SK-N-MC (cell line): ENCODE data around the gene SLC43A2.

Experiments
- FOXP2 ChIP-seq: optimal IDR thresholded peaks from 2 replicates; pipeline ENCODE3; 2011; ENCODE audit warnings: mild to moderate bottlenecking, moderate library complexity; ENCODE audit not compliant: insufficient read depth; ENCODE audit errors: extremely low read length, control extremely low read depth
- POLR2AphosphoS5 ChIP-seq: IDR thresholded peaks from 2 replicates; pipeline ENCODE4 v1.6.1; 2012; ENCODE audit warnings: mild to moderate bottlenecking, low read depth, low read length, borderline replicate concordance

DNA sequence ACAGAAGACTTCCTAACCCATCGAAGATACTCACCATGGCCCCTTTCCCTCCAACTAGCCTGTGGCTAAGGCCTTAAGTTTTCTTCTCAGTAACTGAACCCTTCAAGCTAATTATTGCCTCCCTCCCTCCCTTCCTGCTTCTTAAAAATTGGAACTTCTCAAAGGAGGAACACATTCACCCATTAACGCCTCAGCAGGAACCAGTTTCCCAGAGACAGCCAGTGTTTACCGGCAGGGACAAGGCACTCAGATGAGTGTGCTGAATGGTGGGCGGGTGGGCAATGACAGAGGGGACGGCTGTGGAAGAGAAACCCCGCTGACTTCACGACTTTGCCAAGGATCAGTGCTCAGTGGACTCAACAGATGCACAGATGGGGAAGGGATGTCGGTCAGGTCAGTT is 86.3 kb downstream of the SLC43A2 start:
- no peak for TF ChIP-seq FOXP2
- no peak for TF ChIP-seq POLR2AphosphoS5
